Measurements from ENCODE around the gene ZDHHC21. TPM values are rescaled to one million over a fixed set of nuclear protein-coding genes. Genes with fewer than 3 reads are reported as not detected.

The ZDHHC21 gene
- total and polyA plus RNA-seq, 2 of the 8 experiments (the other 6 are each of a cell fraction or from before 2014, with no cell fraction given): 1.9 to 6.0 TPM

GRCh38 chr9:14692470-14693250 lies 572 bp downstream of the ZDHHC21 start (continued):
- no peak for TF ChIP-seq FOSL1 (IDR thresholded peaks at IDR 0.05; ENCODE audit: insufficient read depth, low read depth, low read length)
- no peak for TF ChIP-seq HDAC6 (IDR thresholded peaks at IDR 0.05; ENCODE audit: low read depth, low read length)
- TF ChIP-seq ATF3 (IDR thresholded peaks at IDR 0.05; ENCODE audit: insufficient read depth, low read depth, low read length): no peak
- no peak for TF ChIP-seq RAD21 (IDR thresholded peaks at IDR 0.05 in 1 of 2, conservative IDR thresholded peaks at IDR 0.05 in 1 of 2; ENCODE audit: low read depth in 2 of 2, low read length in 2 of 2)
- TF ChIP-seq NANOG (IDR thresholded peaks at IDR 0.05; ENCODE audit: insufficient read depth, low read depth, low read length, poor library complexity, severe bottlenecking): no peak
